ENCODE measurements around the gene CCDC158. TPM values are rescaled to one million over a fixed set of nuclear protein-coding genes. Genes with fewer than 3 reads are reported as not detected.
"Not testable (repeated sequence)": the region's sequence is repeated elsewhere in the genome, so short reads cannot be mapped to it uniquely, and the experiment has no call there.

CCDC158 gene
- total and polyA plus RNA-seq, 2 donors (not counting 1 experiment from before 2014, with no cell fraction given): not detected

- H3K9me3 ChIP-seq (ENCODE audit: control extremely low read depth in 1 of 3, control insufficient read depth in 2 of 3, insufficient read depth in 1 of 3, low read length in 2 of 3): peaks cover 3 to 12% (median 6%) of the 10 kb centered on the region in 3 donors
- no peak overlapping the region for H3K4me2 ChIP-seq (replicated peaks; ENCODE audit: low read depth, low read length, poor library complexity, severe bottlenecking)
- peaks cover 19% of the 10 kb centered on the region for H3K9me3 Mint-ChIP-seq (ENCODE audit: insufficient read depth)
- peaks cover 7% of the 10 kb centered on the region for H3K27me3 Mint-ChIP-seq
- intact Hi-C loops (cut with micrococcal nuclease): no loop called here
- no peak overlapping the region for H3K27ac Mint-ChIP-seq
- H2AFZ ChIP-seq (ENCODE audit: insufficient read depth, low read depth, low read length, poor library complexity, severe bottlenecking): no peak overlapping the region
- H3K36me3 ChIP-seq (replicated peaks in 1 of 2; ENCODE audit: control extremely low read depth in 1 of 2, control insufficient read depth in 1 of 2, extremely low read depth in 1 of 2, insufficient read depth in 2 of 2, low read length in 1 of 2): no peaks in the 10 kb centered on the region
- H3K4me1 ChIP-seq (ENCODE audit: control insufficient read depth in 2 of 2, insufficient read depth in 2 of 2, low read length in 2 of 2): no peaks in the 10 kb centered on the region
- ATAC-seq (ENCODE audit: low read depth) (no peak), DNase-seq (no peak)
- ChIA-PET CTCF (no interaction called here), POLR2A (no interaction called here)
- WGBS (ENCODE audit: insufficient coverage): 100% methylated on average over 2 of the region's 3 CpGs
- H3K79me2 ChIP-seq (ENCODE audit: control insufficient read depth, insufficient read depth, low read length): no peaks in the 10 kb centered on the region
- H3K9ac ChIP-seq (ENCODE audit: low read length): no peak overlapping the region
- H3K27ac ChIP-seq (ENCODE audit: low read length in 2 of 2): no peak overlapping the region
- no peaks in the 10 kb centered on the region for H4K20me1 ChIP-seq (ENCODE audit: control insufficient read depth, insufficient read depth, low read length, poor library complexity, severe bottlenecking)
- H3K4me1 Mint-ChIP-seq: no peaks in the 10 kb centered on the region
- no peak overlapping the region for H3K4me3 Mint-ChIP-seq
- TF ChIP-seq CTCF (IDR thresholded peaks at IDR 0.05) (no peak), EZH2 (IDR thresholded peaks at IDR 0.05; ENCODE audit: borderline replicate concordance, insufficient read depth, low read depth, low read length, poor library complexity, severe bottlenecking) (no peak)
- H3K4me3 ChIP-seq (ENCODE audit: control extremely low read depth in 1 of 5, extremely low read depth in 1 of 5, insufficient read depth in 1 of 5, low read depth in 2 of 5, low read length in 4 of 5): no peak overlapping the region
- peaks cover 0 to 9% (median under 1%) of the 10 kb centered on the region in 4 experiments for H3K27me3 ChIP-seq (replicated peaks in 1 of 4; ENCODE audit: control extremely low read depth in 1 of 4, control insufficient read depth in 3 of 4, insufficient read depth in 4 of 4, low read length in 3 of 4)
These were observed 59.1 kb downstream of the CCDC158 start for GRCh38 chr4:76361689-76362412.

GRCh38 chr4:76359881-76360466 lies 61.0 kb downstream of the CCDC158 start:
- DNase-seq; H3K4me3 Mint-ChIP-seq; H4K20me1 ChIP-seq (ENCODE audit: control insufficient read depth, insufficient read depth, low read length, poor library complexity, severe bottlenecking); H3K4me1 ChIP-seq (ENCODE audit: control insufficient read depth in 2 of 2, insufficient read depth in 2 of 2, low read length in 2 of 2); H3K9ac ChIP-seq (ENCODE audit: low read length); ATAC-seq (ENCODE audit: low read depth); intact Hi-C loops (cut with micrococcal nuclease); H3K4me2 ChIP-seq (replicated peaks; ENCODE audit: low read depth, low read length, poor library complexity, severe bottlenecking); H3K36me3 ChIP-seq (replicated peaks in 1 of 2; ENCODE audit: control extremely low read depth in 1 of 2, control insufficient read depth in 1 of 2, extremely low read depth in 1 of 2, insufficient read depth in 2 of 2, low read length in 1 of 2); H3K79me2 ChIP-seq (ENCODE audit: control insufficient read depth, insufficient read depth, low read length); H3K27me3 Mint-ChIP-seq; H3K27ac Mint-ChIP-seq; H3K4me3 ChIP-seq (ENCODE audit: control extremely low read depth in 1 of 5, extremely low read depth in 1 of 5, insufficient read depth in 1 of 5, low read depth in 2 of 5, low read length in 4 of 5); POLR2A ChIA-PET; H3K4me1 Mint-ChIP-seq; H3K27me3 ChIP-seq (replicated peaks in 1 of 4; ENCODE audit: control extremely low read depth in 1 of 4, control insufficient read depth in 3 of 4, insufficient read depth in 4 of 4, low read length in 3 of 4); CTCF ChIA-PET; H2AFZ ChIP-seq (ENCODE audit: insufficient read depth, low read depth, low read length, poor library complexity, severe bottlenecking); H3K27ac ChIP-seq (ENCODE audit: low read length in 2 of 2): not testable (repeated sequence)
- H3K9me3 ChIP-seq (ENCODE audit: control extremely low read depth in 1 of 3, control insufficient read depth in 2 of 3, insufficient read depth in 1 of 3, low read length in 2 of 3): peaks cover 3 to 12% (median 6%) of the 10 kb centered on the region in 3 donors
- peaks cover 20% of the 10 kb centered on the region for H3K9me3 Mint-ChIP-seq (ENCODE audit: insufficient read depth)

Data from B cell (primary cell).